ENCODE data around the gene LIMS1. TPM values are rescaled to one million over a fixed set of nuclear protein-coding genes. Genes with fewer than 3 reads are reported as not detected.

Gene LIMS1
- total and polyA plus RNA-seq, 4 donors: 26.7 to 102 (median 90.4) TPM

GRCh38 chr2:108541451-108541850 lies 7.2 kb downstream of the LIMS1 start:
- Histone ChIP-seq H3K9ac (ENCODE audit: insufficient read depth in 1 of 2, low read length in 2 of 2) (peak overlapping the region in 1 of 2 donors; percentile 26), H3K27me3 (ENCODE audit: control insufficient read depth in 3 of 3, insufficient read depth in 3 of 3, low read length in 2 of 3) (no peaks in the 10 kb centered on the region), H3K9me3 (ENCODE audit: control insufficient read depth in 4 of 4, insufficient read depth in 3 of 4, low read length in 3 of 4) (no peaks in the 10 kb centered on the region), H3K27ac (ENCODE audit: low read depth in 1 of 2, low read length in 1 of 2) (no peak overlapping the region), H3K4me1 (ENCODE audit: control insufficient read depth in 5 of 5, insufficient read depth in 5 of 5, low read length in 5 of 5) (peaks cover 0 to 28% (median 10%) of the 10 kb centered on the region in 5 donors), H3K4me3 (no peak overlapping the region), H3K36me3 (ENCODE audit: control insufficient read depth in 4 of 4, insufficient read depth in 4 of 4, low read length in 4 of 4) (no peaks in the 10 kb centered on the region)
- WGBS, 2 donors: 85 to 89% methylated on average over 4 of the region's 4 CpGs
- TF ChIP-seq, protein P1, sequence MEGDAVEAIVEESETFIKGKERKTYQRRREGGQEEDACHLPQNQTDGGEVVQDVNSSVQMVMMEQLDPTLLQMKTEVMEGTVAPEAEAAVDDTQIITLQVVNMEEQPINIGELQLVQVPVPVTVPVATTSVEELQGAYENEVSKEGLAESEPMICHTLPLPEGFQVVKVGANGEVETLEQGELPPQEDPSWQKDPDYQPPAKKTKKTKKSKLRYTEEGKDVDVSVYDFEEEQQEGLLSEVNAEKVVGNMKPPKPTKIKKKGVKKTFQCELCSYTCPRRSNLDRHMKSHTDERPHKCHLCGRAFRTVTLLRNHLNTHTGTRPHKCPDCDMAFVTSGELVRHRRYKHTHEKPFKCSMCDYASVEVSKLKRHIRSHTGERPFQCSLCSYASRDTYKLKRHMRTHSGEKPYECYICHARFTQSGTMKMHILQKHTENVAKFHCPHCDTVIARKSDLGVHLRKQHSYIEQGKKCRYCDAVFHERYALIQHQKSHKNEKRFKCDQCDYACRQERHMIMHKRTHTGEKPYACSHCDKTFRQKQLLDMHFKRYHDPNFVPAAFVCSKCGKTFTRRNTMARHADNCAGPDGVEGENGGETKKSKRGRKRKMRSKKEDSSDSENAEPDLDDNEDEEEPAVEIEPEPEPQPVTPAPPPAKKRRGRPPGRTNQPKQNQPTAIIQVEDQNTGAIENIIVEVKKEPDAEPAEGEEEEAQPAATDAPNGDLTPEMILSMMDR (IDR thresholded peaks at IDR 0.05; ENCODE audit: control extremely low read depth, extremely low read depth): no peak
- peak in 1 of 3 donors; percentile 31 for DNase-seq
- no peak for ATAC-seq (ENCODE audit: insufficient read depth, low FRiP score)

GRCh38 chr2:108542071-108542470 lies 7.8 kb downstream of the LIMS1 start:
- Histone ChIP-seq H3K9me3 (ENCODE audit: control insufficient read depth in 4 of 4, insufficient read depth in 3 of 4, low read length in 3 of 4) (no peaks in the 10 kb centered on the region), H3K4me1 (ENCODE audit: control insufficient read depth in 5 of 5, insufficient read depth in 5 of 5, low read length in 5 of 5) (peaks cover 0 to 21% (median 8%) of the 10 kb centered on the region in 5 donors)

DNA sequence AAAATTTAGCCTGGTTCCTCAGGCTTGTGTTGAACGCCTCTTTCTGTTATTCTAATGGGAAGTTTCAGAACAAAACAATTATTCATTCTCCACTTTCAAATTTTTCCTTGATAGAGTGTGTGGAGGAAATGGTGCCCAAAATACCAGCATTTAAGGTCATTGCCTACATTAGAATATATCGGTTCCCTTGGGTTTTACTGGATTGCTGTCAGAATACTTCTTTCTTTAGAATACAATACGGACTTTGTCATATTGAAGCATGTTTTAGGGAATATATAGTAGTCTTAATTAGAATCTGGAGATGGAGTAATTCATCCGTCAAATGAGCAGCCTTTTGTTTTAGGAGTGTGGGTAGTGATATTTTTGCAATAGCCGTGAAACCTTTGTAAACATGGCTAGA lies 13.3 kb downstream of the LIMS1 start:
- DNase-seq (no peak), ATAC-seq (ENCODE audit: insufficient read depth, low FRiP score) (no peak)
- Histone ChIP-seq H3K9ac (ENCODE audit: insufficient read depth in 1 of 2, low read length in 2 of 2) (no peak overlapping the region), H3K4me1 (ENCODE audit: control insufficient read depth in 5 of 5, insufficient read depth in 5 of 5, low read length in 5 of 5) (peaks cover 1 to 16% (median 4%) of the 10 kb centered on the region in 5 donors), H3K4me3 (no peak overlapping the region), H3K27me3 (ENCODE audit: control insufficient read depth in 3 of 3, insufficient read depth in 3 of 3, low read length in 2 of 3) (no peaks in the 10 kb centered on the region), H3K9me3 (ENCODE audit: control insufficient read depth in 4 of 4, insufficient read depth in 3 of 4, low read length in 3 of 4) (no peaks in the 10 kb centered on the region), H3K36me3 (ENCODE audit: control insufficient read depth in 4 of 4, insufficient read depth in 4 of 4, low read length in 4 of 4) (no peaks in the 10 kb centered on the region), H3K27ac (ENCODE audit: low read depth in 1 of 2, low read length in 1 of 2) (no peak overlapping the region)
- TF ChIP-seq, protein P1 (IDR thresholded peaks at IDR 0.05; ENCODE audit: control extremely low read depth, extremely low read depth): no peak
- 87 to 91% methylated on average over 5 of the region's 5 CpGs for WGBS, 2 donors

More at GRCh38 chr2:108542071-108542470, 7.8 kb downstream of the LIMS1 start:
- Histone ChIP-seq H3K4me3 (no peak overlapping the region), H3K9ac (ENCODE audit: insufficient read depth in 1 of 2, low read length in 2 of 2) (no peak overlapping the region), H3K36me3 (ENCODE audit: control insufficient read depth in 4 of 4, insufficient read depth in 4 of 4, low read length in 4 of 4) (no peaks in the 10 kb centered on the region), H3K27ac (ENCODE audit: low read depth in 1 of 2, low read length in 1 of 2) (no peak overlapping the region), H3K27me3 (ENCODE audit: control insufficient read depth in 3 of 3, insufficient read depth in 3 of 3, low read length in 2 of 3) (no peaks in the 10 kb centered on the region)
- no peak for ATAC-seq (ENCODE audit: insufficient read depth, low FRiP score)
- WGBS, 2 donors: 69 to 86% methylated on average over 4 of the region's 4 CpGs
- DNase-seq: peak in 2 of 3 donors; percentile 67 to 70
- TF ChIP-seq, protein P1 (IDR thresholded peaks at IDR 0.05; ENCODE audit: control extremely low read depth, extremely low read depth): no peak

All from lung (tissue), 12 donors.